ENCODE measurements around the gene FAM124A. TPM values are rescaled to one million over a fixed set of nuclear protein-coding genes. Genes with fewer than 3 reads are reported as not detected.
A peak's percentile ranks its signal among the peaks of the same experiment; 100 is the strongest.

Gene FAM124A, protein sequence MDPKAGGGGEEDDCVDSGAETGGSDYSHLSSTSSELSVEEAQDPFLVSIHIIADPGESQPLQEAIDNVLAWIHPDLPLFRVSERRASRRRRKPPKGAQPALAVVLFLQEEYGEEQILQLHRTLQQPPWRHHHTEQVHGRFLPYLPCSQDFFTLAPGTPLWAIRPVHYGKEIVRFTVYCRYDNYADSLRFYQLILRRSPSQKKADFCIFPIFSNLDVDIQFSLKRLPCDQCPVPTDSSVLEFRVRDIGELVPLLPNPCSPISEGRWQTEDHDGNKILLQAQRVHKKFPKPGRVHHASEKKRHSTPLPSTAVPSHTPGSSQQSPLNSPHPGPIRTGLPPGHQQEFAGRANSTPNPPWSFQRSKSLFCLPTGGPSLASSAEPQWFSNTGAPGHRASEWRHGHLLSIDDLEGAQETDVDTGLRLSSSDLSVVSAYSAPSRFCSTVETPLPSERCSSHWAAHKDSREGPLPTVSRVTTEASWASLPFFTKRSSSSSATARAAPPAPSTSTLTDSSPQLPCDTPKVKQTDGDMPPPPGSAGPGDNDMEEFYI
- total RNA-seq (2021; fragmentation: NEBNext Ultra II Directional; extraction: Animal tissue kit (Norgen Biotek cat#: 25700)) = 47.1 and 49.9 TPM in 2 replicates
- polyA plus RNA-seq (2011; rRNA removed) = 40.7 and 47.1 TPM in 2 replicates
- polyA plus RNA-seq (2011; cell fraction: cytosol; rRNA removed) = 27.7 TPM
- polyA plus RNA-seq (2011; cell fraction: nucleus; rRNA removed) = 38.7 TPM
- polyA plus RNA-seq (2012, experiment 1 of 2) = 29.0 to 33.9 TPM (median 30.6 TPM) in 4 replicates
- polyA plus RNA-seq (2012, experiment 2 of 2) = 16.3 TPM
- polyA plus RNA-seq (2013, experiment 1 of 2) = 32.9 TPM
- 34.6 TPM for polyA plus RNA-seq (2013, experiment 2 of 2)
- polyA minus RNA-seq (2011; rRNA and poly(A)+ RNA removed) = 38.0 and 39.6 TPM in 2 replicates
- 34.9 TPM for polyA minus RNA-seq (2011; cell fraction: cytosol; rRNA and poly(A)+ RNA removed)
- 78.7 TPM for polyA minus RNA-seq (2011; cell fraction: nucleus; rRNA and poly(A)+ RNA removed)
- long read RNA-seq, experiment 1, full-length matches to known transcripts = 13 of 62 reads
- long read RNA-seq, experiment 1, partial matches to known transcripts = 38 of 62 reads
- long read RNA-seq, experiment 1, other reads (novel, unspliced or antisense) = 11 of 62 reads
- long read RNA-seq, experiment 2, partial matches to known transcripts = 1 of 2 reads
- long read RNA-seq, experiment 2, other reads (novel, unspliced or antisense) = 1 of 2 reads

DNA sequence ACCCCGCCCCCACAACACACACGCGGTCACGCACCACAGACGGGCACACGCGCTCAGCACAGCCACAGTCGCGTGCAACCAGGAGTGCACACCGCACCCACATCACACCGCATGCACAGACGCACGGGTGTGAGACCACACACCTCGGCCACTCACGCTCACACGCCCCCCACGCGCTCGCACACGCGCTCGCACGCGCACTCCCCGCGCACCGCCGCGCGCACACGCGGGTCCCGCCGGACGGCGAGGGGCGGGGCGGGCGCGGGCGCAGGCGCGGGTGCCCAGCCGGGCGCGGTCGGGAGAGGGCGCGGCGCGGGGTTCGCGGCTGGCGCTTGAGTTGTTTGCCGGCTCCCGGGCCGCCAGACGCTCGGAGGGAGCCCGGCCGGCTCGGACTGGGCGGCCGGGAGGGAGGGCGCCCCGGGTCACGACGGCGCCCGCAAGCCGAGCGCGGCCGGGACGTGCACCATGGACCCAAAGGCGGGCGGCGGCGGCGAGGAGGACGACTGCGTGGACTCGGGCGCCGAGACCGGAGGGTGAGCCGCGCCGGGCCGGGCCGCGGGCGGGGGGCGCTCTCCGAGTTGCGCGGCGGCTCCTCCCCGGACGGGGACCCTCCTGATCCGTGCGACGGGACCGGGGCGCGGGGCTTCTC lies at the start of gene FAM124A:
TSS of gene FAM124A (plus strand) at position 362 of the 649 bp plus-strand sequence. CDS start at position 466, 104 bp downstream.
- peaks cover 2 to 17% (median 7%) of the 10 kb centered on the region in 4 experiments; a peak in 6 of 8 replicates for H3K36me3 ChIP-seq (ENCODE audit: control insufficient read depth in 2 of 4, insufficient read depth in 4 of 4, low read length in 3 of 4)
- ChIA-PET POLR2A (ENCODE audit: partially characterized antibody) (interaction anchor here (0.7 to 11.1 kb wide), 17 partner anchors 9 to 231 kb away, joined by 3 to 160 read pairs (median 9); partner anchors contain the start of gene INTS6), CTCF (ENCODE audit: partially characterized antibody) (interaction anchor here (0.6 to 4.2 kb wide), 13 partner anchors 11 to 615 kb away, joined by 3 to 31 read pairs (median 3); no protein-coding TSS in a partner anchor)
- peak within 1 kb of the TSS; percentile 24; the same call in 1 of the 2 replicates for H2AK5ac ChIP-seq (ENCODE audit: low read depth, low read length)
- peak within 1 kb of the TSS; percentile 24; the same call in 1 of the 2 replicates for H3K27ac ChIP-seq (ENCODE audit: low read depth, low read length)
- no peaks in the 10 kb centered on the region for H3K9me3 ChIP-seq (ENCODE audit: insufficient read depth in 2 of 2, low read depth in 1 of 2, low read length in 1 of 2)
- peak within 1 kb of the TSS; percentile 99 for H3K4ac ChIP-seq (replicated peaks; ENCODE audit: insufficient read length, low read depth, low read length)
- peak within 1 kb of the TSS; percentile 95 for H2BK20ac ChIP-seq (ENCODE audit: low read length)
- DNase-seq (ENCODE audit: low read depth in 1 of 2, low spot score in 2 of 2) = peak in 1 of 2 experiments; percentile 80
- H3K79me2 ChIP-seq (ENCODE audit: control insufficient read depth in 1 of 2, insufficient read depth in 2 of 2, low read length in 2 of 2) = peaks cover 5 to 45% of the 10 kb centered on the region in 2 experiments
- H4K8ac ChIP-seq (ENCODE audit: extremely low read depth, insufficient read depth, low read length) = peak within 1 kb of the TSS; percentile 87
- H3K79me1 ChIP-seq (ENCODE audit: low read depth, low read length) = no peaks in the 10 kb centered on the region; the same call in none of the 2 replicates
- H4K5ac ChIP-seq (ENCODE audit: insufficient read length, low read depth, low read length) = peak within 1 kb of the TSS; percentile 95
- no peaks in the 10 kb centered on the region for H3K27me3 ChIP-seq (replicated peaks in 1 of 4; ENCODE audit: control insufficient read depth in 3 of 4, extremely low read depth in 1 of 4, insufficient read depth in 3 of 4, low read length in 3 of 4)
- H2BK120ac ChIP-seq (replicated peaks; ENCODE audit: low read depth, low read length) = peak within 1 kb of the TSS; percentile 87
- H3K23me2 ChIP-seq (ENCODE audit: low read depth, low read length) = peaks cover 7% of the 10 kb centered on the region
- peak within 1 kb of the TSS; percentile 100 for H4K91ac ChIP-seq (replicated peaks; ENCODE audit: insufficient read length, low read length)
- H2BK5ac ChIP-seq (ENCODE audit: low read depth, low read length) = peak within 1 kb of the TSS; percentile 99
- H2AFZ ChIP-seq (ENCODE audit: low read length) = peak within 1 kb of the TSS; percentile 82; the same call in 1 of the 2 replicates
- H3K4me2 ChIP-seq (ENCODE audit: insufficient read depth in 1 of 2, low read depth in 2 of 2, low read length in 2 of 2) = peak within 1 kb of the TSS; percentile 84 to 98
- peaks cover 0 to 3% of the 10 kb centered on the region in 2 experiments for H4K20me1 ChIP-seq (replicated peaks in 1 of 2; ENCODE audit: control insufficient read depth in 1 of 2, insufficient read depth in 2 of 2, low read length in 2 of 2)
- H3K14ac ChIP-seq (ENCODE audit: insufficient read length) = peak within 1 kb of the TSS; percentile 95
- peak within 1 kb of the TSS; percentile 100 for H2BK15ac ChIP-seq (ENCODE audit: low read length)
- peak within 1 kb of the TSS; percentile 100 for H3K18ac ChIP-seq (ENCODE audit: extremely low read depth, low read length)
- 1% methylated on average over 50 of the region's 106 CpGs; no CpG with 5 or more reads in 1 of the 2 experiments for WGBS, 2 experiments (ENCODE audit: extremely low coverage in 1 of 2, insufficient coverage in 1 of 2, insufficient read length in 1 of 2, insufficient replicate concordance in 2 of 2, low coverage in 1 of 2, low lambda C conversion rate in 2 of 2, missing lambda C conversion rate in 1 of 2)
- H3K9ac ChIP-seq (replicated peaks in 1 of 4; ENCODE audit: extremely low read depth in 1 of 4, low read depth in 3 of 4, low read length in 3 of 4) = peak within 1 kb of the TSS; percentile 62 to 82 (median 72)
- H3K4me3 ChIP-seq (ENCODE audit: extremely low read depth in 1 of 4, insufficient read depth in 2 of 4, low read depth in 3 of 4, low read length in 4 of 4) = peak within 1 kb of the TSS; percentile 80 to 96 (median 89)
- FAIRE-seq = no peak
- peaks cover 6 to 23% (median 22%) of the 10 kb centered on the region in 4 experiments for H3K4me1 ChIP-seq (replicated peaks in 1 of 4; ENCODE audit: control insufficient read depth in 3 of 4, insufficient read depth in 4 of 4, low read length in 3 of 4)
- peak within 1 kb of the TSS; percentile 66 for H3K56ac ChIP-seq (replicated peaks; ENCODE audit: insufficient read length, low read depth, low read length)
- H3K23ac ChIP-seq (ENCODE audit: insufficient read length) = no peak within 1 kb of the TSS
- H2BK12ac ChIP-seq (ENCODE audit: low read depth, low read length) = peak within 1 kb of the TSS; percentile 100

All from H1 (cell line).